ENCODE data around the gene KRTAP10-2.

Gene KRTAP10-2

GRCh38 chr21:44529011-44529421 lies 22.3 kb downstream of the KRTAP10-2 start:
- Mint-ChIP-seq H3K27ac (no peak overlapping the region), H3K27me3 (ENCODE audit: low read depth) (peaks cover 11% of the 10 kb centered on the region)

GRCh38 chr21:44528634-44528995 lies 22.7 kb downstream of the KRTAP10-2 start:
- TF ChIP-seq CTCF (IDR thresholded peaks at IDR 0.05; ENCODE audit: unreplicated experiment in 3 of 3), result no peak
- Mint-ChIP-seq H3K27me3 (ENCODE audit: low read depth) (peaks cover 11% of the 10 kb centered on the region), H3K9me3 (no peaks in the 10 kb centered on the region), H3K36me3 (ENCODE audit: low read depth) (no peaks in the 10 kb centered on the region), H3K4me1 (no peaks in the 10 kb centered on the region), H3K4me3 (no peak overlapping the region), H3K27ac (no peak overlapping the region)

More at GRCh38 chr21:44529011-44529421, 22.3 kb downstream of the KRTAP10-2 start:
- H3K4me1 Mint-ChIP-seq, result no peaks in the 10 kb centered on the region
- no peak overlapping the region for H3K4me3 Mint-ChIP-seq
- TF ChIP-seq CTCF (IDR thresholded peaks at IDR 0.05; ENCODE audit: unreplicated experiment in 3 of 3), result no peak
- no peaks in the 10 kb centered on the region for H3K9me3 Mint-ChIP-seq
- H3K36me3 Mint-ChIP-seq (ENCODE audit: low read depth), result no peaks in the 10 kb centered on the region

- Mint-ChIP-seq H3K36me3 (ENCODE audit: low read depth) (no peaks in the 10 kb centered on the region), H3K9me3 (no peaks in the 10 kb centered on the region), H3K4me1 (no peaks in the 10 kb centered on the region), H3K27ac (no peak overlapping the region), H3K4me3 (no peak overlapping the region), H3K27me3 (ENCODE audit: low read depth) (peaks cover 11% of the 10 kb centered on the region)
- TF ChIP-seq CTCF (IDR thresholded peaks at IDR 0.05; ENCODE audit: unreplicated experiment in 3 of 3), result no peak
Observed at GRCh38 chr21:44527983-44528633, 23.2 kb downstream of the KRTAP10-2 start.

- no peak for TF ChIP-seq CTCF (IDR thresholded peaks at IDR 0.05; ENCODE audit: unreplicated experiment in 3 of 3)
- H3K4me1 Mint-ChIP-seq, result no peaks in the 10 kb centered on the region
- no peak overlapping the region for H3K27ac Mint-ChIP-seq
- no peaks in the 10 kb centered on the region for H3K36me3 Mint-ChIP-seq (ENCODE audit: low read depth)
- no peaks in the 10 kb centered on the region for H3K9me3 Mint-ChIP-seq
- H3K4me3 Mint-ChIP-seq, result no peak overlapping the region
- peaks cover 11% of the 10 kb centered on the region for H3K27me3 Mint-ChIP-seq (ENCODE audit: low read depth)
Observed at GRCh38 chr21:44527156-44527982, 23.9 kb downstream of the KRTAP10-2 start.

GRCh38 chr21:44526096-44526997 lies 25.0 kb downstream of the KRTAP10-2 start:
- Mint-ChIP-seq H3K36me3 (ENCODE audit: low read depth) (no peaks in the 10 kb centered on the region), H3K27me3 (ENCODE audit: low read depth) (peaks cover 10% of the 10 kb centered on the region)

More at GRCh38 chr21:44526096-44526997, 25.0 kb downstream of the KRTAP10-2 start:
- H3K4me1 Mint-ChIP-seq, result no peaks in the 10 kb centered on the region
- no peak for TF ChIP-seq CTCF (IDR thresholded peaks at IDR 0.05; ENCODE audit: unreplicated experiment in 3 of 3)
- H3K9me3 Mint-ChIP-seq, result no peaks in the 10 kb centered on the region
- H3K27ac Mint-ChIP-seq, result no peak overlapping the region
- H3K4me3 Mint-ChIP-seq, result no peak overlapping the region
